ENCODE measurements around the gene GJD3. TPM values are rescaled to one million over a fixed set of nuclear protein-coding genes. Genes with fewer than 3 reads are reported as not detected.
A peak's percentile ranks its signal among the peaks of the same experiment; 100 is the strongest.
"Not testable (repeated sequence)": the region's sequence is repeated elsewhere in the genome, so short reads cannot be mapped to it uniquely, and the experiment has no call there.

The GJD3 gene
- total RNA-seq, 1 donor from 2014 or later = 1.1 TPM

DNA sequence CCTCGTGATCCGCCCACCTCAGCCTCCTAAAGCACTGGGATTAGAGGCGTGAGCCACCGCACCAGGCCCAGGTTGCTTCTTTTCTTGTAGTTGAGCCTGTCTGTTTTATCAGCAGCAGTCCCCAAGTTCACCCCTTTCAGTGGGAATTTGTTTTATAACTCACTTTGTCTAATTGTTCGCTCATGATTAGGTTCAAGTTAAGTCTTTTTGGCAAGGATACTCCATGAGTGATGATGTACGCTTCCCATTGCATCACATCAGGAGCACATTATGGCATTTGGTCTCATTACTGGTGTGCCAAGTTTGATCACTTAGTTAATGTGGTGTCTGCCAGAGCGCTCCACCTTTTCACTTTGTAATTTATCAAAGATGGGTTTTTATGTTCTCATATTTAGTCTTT is 14.4 kb upstream of the GJD3 start:
- Mint-ChIP-seq H3K27ac (ENCODE audit: unreplicated experiment) (no peak overlapping the region), H3K4me3 (ENCODE audit: unreplicated experiment) (no peak overlapping the region), H3K27me3 (ENCODE audit: unreplicated experiment) (peaks cover 2% of the 10 kb centered on the region), H3K36me3 (ENCODE audit: low read depth, unreplicated experiment) (no peaks in the 10 kb centered on the region), H3K9me3 (ENCODE audit: unreplicated experiment) (no peaks in the 10 kb centered on the region), H3K4me1 (ENCODE audit: unreplicated experiment) (no peaks in the 10 kb centered on the region)
- DNase-seq (ENCODE audit: low spot score) = no peak
- TF ChIP-seq CTCF (IDR thresholded peaks at IDR 0.05; ENCODE audit: unreplicated experiment) = no peak

GRCh38 chr17:40377832-40378231 is 13.3 kb upstream of the GJD3 start:
- H3K4me3 Mint-ChIP-seq (ENCODE audit: unreplicated experiment) = no peak overlapping the region
- H3K4me1 Mint-ChIP-seq (ENCODE audit: unreplicated experiment) = no peaks in the 10 kb centered on the region
- peaks cover 2% of the 10 kb centered on the region for H3K27me3 Mint-ChIP-seq (ENCODE audit: unreplicated experiment)
- H3K9me3 Mint-ChIP-seq (ENCODE audit: unreplicated experiment) = no peaks in the 10 kb centered on the region
- TF ChIP-seq CTCF (IDR thresholded peaks at IDR 0.05; ENCODE audit: unreplicated experiment) = no peak
- H3K36me3 Mint-ChIP-seq (ENCODE audit: low read depth, unreplicated experiment) = peaks cover 6% of the 10 kb centered on the region
- no peak for DNase-seq (ENCODE audit: low spot score)
- no peak overlapping the region for H3K27ac Mint-ChIP-seq (ENCODE audit: unreplicated experiment)

GRCh38 chr17:40376541-40376940 is 12.0 kb upstream of the GJD3 start:
- H3K9me3 Mint-ChIP-seq (ENCODE audit: unreplicated experiment); DNase-seq (ENCODE audit: low spot score); H3K27ac Mint-ChIP-seq (ENCODE audit: unreplicated experiment); H3K4me3 Mint-ChIP-seq (ENCODE audit: unreplicated experiment); H3K27me3 Mint-ChIP-seq (ENCODE audit: unreplicated experiment); H3K36me3 Mint-ChIP-seq (ENCODE audit: low read depth, unreplicated experiment); H3K4me1 Mint-ChIP-seq (ENCODE audit: unreplicated experiment): not testable (repeated sequence)

DNA sequence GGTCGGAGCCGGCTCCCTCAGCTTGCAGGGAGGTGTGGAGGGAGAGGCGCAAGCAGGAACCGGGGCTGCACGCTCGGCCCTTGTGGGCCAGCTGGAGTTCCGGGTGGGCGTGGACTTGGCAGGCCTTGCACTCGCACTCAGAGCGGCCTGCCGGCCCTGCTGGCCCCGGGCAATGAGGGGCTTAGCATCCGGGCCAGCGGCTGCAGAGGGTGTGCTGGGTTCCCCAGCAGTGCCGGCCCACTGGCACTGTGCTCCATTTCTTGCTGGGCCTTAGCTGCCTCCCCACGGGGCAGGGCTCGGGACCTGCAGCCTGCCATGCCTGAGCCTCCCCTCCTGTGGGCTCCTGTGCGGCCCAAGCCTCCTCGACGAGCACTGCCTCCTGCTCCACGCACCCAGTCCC is 11.2 kb upstream of the GJD3 start:
- not testable (repeated sequence) for H3K27me3 Mint-ChIP-seq (ENCODE audit: unreplicated experiment); H3K4me1 Mint-ChIP-seq (ENCODE audit: unreplicated experiment); H3K9me3 Mint-ChIP-seq (ENCODE audit: unreplicated experiment); DNase-seq (ENCODE audit: low spot score); H3K4me3 Mint-ChIP-seq (ENCODE audit: unreplicated experiment); H3K27ac Mint-ChIP-seq (ENCODE audit: unreplicated experiment); H3K36me3 Mint-ChIP-seq (ENCODE audit: low read depth, unreplicated experiment)

- Mint-ChIP-seq H3K9me3 (ENCODE audit: unreplicated experiment) (no peaks in the 10 kb centered on the region), H3K36me3 (ENCODE audit: low read depth, unreplicated experiment) (peaks cover 6% of the 10 kb centered on the region), H3K4me3 (ENCODE audit: unreplicated experiment) (no peak overlapping the region), H3K27me3 (ENCODE audit: unreplicated experiment) (peaks cover 2% of the 10 kb centered on the region), H3K4me1 (ENCODE audit: unreplicated experiment) (peaks cover 2% of the 10 kb centered on the region), H3K27ac (ENCODE audit: unreplicated experiment) (peak overlapping the region; percentile 57)
- no peak for DNase-seq (ENCODE audit: low spot score)
- no peak for TF ChIP-seq CTCF (IDR thresholded peaks at IDR 0.05; ENCODE audit: unreplicated experiment)
These were observed 10.4 kb upstream of the GJD3 start for GRCh38 chr17:40374821-40375498.

GRCh38 chr17:40373999-40374398 is 9.5 kb upstream of the GJD3 start:
- Mint-ChIP-seq H3K9me3 (ENCODE audit: unreplicated experiment) (no peaks in the 10 kb centered on the region), H3K36me3 (ENCODE audit: low read depth, unreplicated experiment) (peaks cover 6% of the 10 kb centered on the region), H3K4me3 (ENCODE audit: unreplicated experiment) (no peak overlapping the region), H3K4me1 (ENCODE audit: unreplicated experiment) (peaks cover 7% of the 10 kb centered on the region), H3K27me3 (ENCODE audit: unreplicated experiment) (peaks cover 3% of the 10 kb centered on the region), H3K27ac (ENCODE audit: unreplicated experiment) (no peak overlapping the region)
- DNase-seq (ENCODE audit: low spot score) = no peak
- TF ChIP-seq CTCF (IDR thresholded peaks at IDR 0.05; ENCODE audit: unreplicated experiment) = no peak
